ENCODE measurements around the gene ZNF532. TPM values are rescaled to one million over a fixed set of nuclear protein-coding genes. Genes with fewer than 3 reads are reported as not detected.
"Not testable (repeated sequence)": the region's sequence is repeated elsewhere in the genome, so short reads cannot be mapped to it uniquely, and the experiment has no call there.

ZNF532 gene
- polyA plus RNA-seq, 1 donor (not counting 4 experiments of a cell fraction or from before 2014, with no cell fraction given): 31.5 TPM

- Histone ChIP-seq H3K4me1 (ENCODE audit: control insufficient read depth, extremely low read depth, insufficient read depth, low read length) (no peaks in the 10 kb centered on the region), H3K4me2 (ENCODE audit: control insufficient read depth, extremely low read depth, insufficient read depth, low read depth, low read length) (no peak overlapping the region), H3K9me1 (ENCODE audit: control insufficient read depth, extremely low read depth, insufficient read depth, low read length) (no peaks in the 10 kb centered on the region), H4K20me1 (ENCODE audit: control insufficient read depth, extremely low read depth, insufficient read depth, low read length) (no peaks in the 10 kb centered on the region), H3K27ac (ENCODE audit: control insufficient read depth, insufficient read depth, low read length) (no peak overlapping the region), H3K9ac (ENCODE audit: control insufficient read depth, extremely low read depth, insufficient read depth, low read length) (no peak overlapping the region), H3K79me2 (ENCODE audit: control insufficient read depth, insufficient read depth, low read length) (no peaks in the 10 kb centered on the region), H3K9me3 (ENCODE audit: control insufficient read depth, low read depth, low read length) (no peaks in the 10 kb centered on the region), H3K36me3 (ENCODE audit: control insufficient read depth in 2 of 2, extremely low read depth in 1 of 2, insufficient read depth in 2 of 2, low read length in 2 of 2) (peaks cover 15 to 17% of the 10 kb centered on the region in 2 experiments), H3K4me3 (ENCODE audit: control insufficient read depth in 2 of 3, extremely low read depth in 1 of 3, insufficient read depth in 2 of 3, low read depth in 1 of 3, low read length in 3 of 3) (no peak overlapping the region), H3K27me3 (ENCODE audit: control insufficient read depth, extremely low read depth, insufficient read depth, low read length) (no peaks in the 10 kb centered on the region), H2AFZ (ENCODE audit: control insufficient read depth, low read length) (no peak overlapping the region)
- FAIRE-seq (no peak), DNase-seq (ENCODE audit: low read depth, low spot score) (no peak)
- TF ChIP-seq, protein P1, sequence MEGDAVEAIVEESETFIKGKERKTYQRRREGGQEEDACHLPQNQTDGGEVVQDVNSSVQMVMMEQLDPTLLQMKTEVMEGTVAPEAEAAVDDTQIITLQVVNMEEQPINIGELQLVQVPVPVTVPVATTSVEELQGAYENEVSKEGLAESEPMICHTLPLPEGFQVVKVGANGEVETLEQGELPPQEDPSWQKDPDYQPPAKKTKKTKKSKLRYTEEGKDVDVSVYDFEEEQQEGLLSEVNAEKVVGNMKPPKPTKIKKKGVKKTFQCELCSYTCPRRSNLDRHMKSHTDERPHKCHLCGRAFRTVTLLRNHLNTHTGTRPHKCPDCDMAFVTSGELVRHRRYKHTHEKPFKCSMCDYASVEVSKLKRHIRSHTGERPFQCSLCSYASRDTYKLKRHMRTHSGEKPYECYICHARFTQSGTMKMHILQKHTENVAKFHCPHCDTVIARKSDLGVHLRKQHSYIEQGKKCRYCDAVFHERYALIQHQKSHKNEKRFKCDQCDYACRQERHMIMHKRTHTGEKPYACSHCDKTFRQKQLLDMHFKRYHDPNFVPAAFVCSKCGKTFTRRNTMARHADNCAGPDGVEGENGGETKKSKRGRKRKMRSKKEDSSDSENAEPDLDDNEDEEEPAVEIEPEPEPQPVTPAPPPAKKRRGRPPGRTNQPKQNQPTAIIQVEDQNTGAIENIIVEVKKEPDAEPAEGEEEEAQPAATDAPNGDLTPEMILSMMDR (optimal IDR thresholded peaks at IDR 0.05 in 1 of 3, IDR thresholded peaks at IDR 0.05 in 1 of 3, conservative IDR thresholded peaks at IDR 0.05 in 1 of 3; ENCODE audit: extremely low read depth in 1 of 3, insufficient read depth in 2 of 3, low read length in 3 of 3): no peak
- no peak for TF ChIP-seq EZH2 (IDR thresholded peaks at IDR 0.05; ENCODE audit: low read length)
- dilution Hi-C loops (cut with MboI; ENCODE audit: extremely low pct_ligation_motif_present, low sequenced_read_pairs): no loop called here
Measured at GRCh38 chr18:58915006-58915799, 50.5 kb downstream of the ZNF532 start.

DNA sequence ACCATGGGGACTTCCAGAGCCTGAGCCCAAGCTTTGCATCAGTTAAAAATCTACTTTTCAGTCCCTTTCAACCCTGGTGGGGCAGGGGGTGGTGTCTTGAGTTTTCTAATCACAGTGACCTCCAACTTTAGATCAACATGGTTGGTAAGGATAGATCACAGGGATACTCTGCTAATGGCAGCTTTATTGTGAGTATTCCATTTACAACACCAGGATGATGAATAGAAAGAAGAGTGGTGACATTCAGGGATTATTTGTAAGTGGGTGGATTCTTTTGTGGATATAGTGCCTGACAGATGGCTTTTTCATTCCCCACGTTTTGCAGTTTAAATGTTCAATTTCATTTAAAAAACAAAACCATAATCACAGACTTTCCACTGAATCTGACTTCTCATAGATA is 51.3 kb downstream of the ZNF532 start:
- H3K27me3 ChIP-seq (ENCODE audit: control insufficient read depth, extremely low read depth, insufficient read depth, low read length): no peaks in the 10 kb centered on the region
- peaks cover 13 to 15% of the 10 kb centered on the region in 2 experiments for H3K36me3 ChIP-seq (ENCODE audit: control insufficient read depth in 2 of 2, extremely low read depth in 1 of 2, insufficient read depth in 2 of 2, low read length in 2 of 2)
- no peak overlapping the region for H3K4me3 ChIP-seq (ENCODE audit: control insufficient read depth in 2 of 3, extremely low read depth in 1 of 3, insufficient read depth in 2 of 3, low read depth in 1 of 3, low read length in 3 of 3)
- H3K27ac ChIP-seq (ENCODE audit: control insufficient read depth, insufficient read depth, low read length): no peak overlapping the region
- no peaks in the 10 kb centered on the region for H3K79me2 ChIP-seq (ENCODE audit: control insufficient read depth, insufficient read depth, low read length)
- no peak for TF ChIP-seq EZH2 (IDR thresholded peaks at IDR 0.05; ENCODE audit: low read length)
- TF ChIP-seq, protein P1 (optimal IDR thresholded peaks at IDR 0.05 in 1 of 3, IDR thresholded peaks at IDR 0.05 in 1 of 3, conservative IDR thresholded peaks at IDR 0.05 in 1 of 3; ENCODE audit: extremely low read depth in 1 of 3, insufficient read depth in 2 of 3, low read length in 3 of 3): no peak
- DNase-seq (ENCODE audit: low read depth, low spot score) (no peak), FAIRE-seq (no peak)
- H2AFZ ChIP-seq (ENCODE audit: control insufficient read depth, low read length): no peak overlapping the region
- H3K9me1 ChIP-seq (ENCODE audit: control insufficient read depth, extremely low read depth, insufficient read depth, low read length): no peaks in the 10 kb centered on the region
- no peak overlapping the region for H3K9ac ChIP-seq (ENCODE audit: control insufficient read depth, extremely low read depth, insufficient read depth, low read length)
- H3K4me1 ChIP-seq (ENCODE audit: control insufficient read depth, extremely low read depth, insufficient read depth, low read length): no peaks in the 10 kb centered on the region
- no peaks in the 10 kb centered on the region for H3K9me3 ChIP-seq (ENCODE audit: control insufficient read depth, low read depth, low read length)
- dilution Hi-C loops (cut with MboI; ENCODE audit: extremely low pct_ligation_motif_present, low sequenced_read_pairs): no loop called here
- no peaks in the 10 kb centered on the region for H4K20me1 ChIP-seq (ENCODE audit: control insufficient read depth, extremely low read depth, insufficient read depth, low read length)
- no peak overlapping the region for H3K4me2 ChIP-seq (ENCODE audit: control insufficient read depth, extremely low read depth, insufficient read depth, low read depth, low read length)

DNA sequence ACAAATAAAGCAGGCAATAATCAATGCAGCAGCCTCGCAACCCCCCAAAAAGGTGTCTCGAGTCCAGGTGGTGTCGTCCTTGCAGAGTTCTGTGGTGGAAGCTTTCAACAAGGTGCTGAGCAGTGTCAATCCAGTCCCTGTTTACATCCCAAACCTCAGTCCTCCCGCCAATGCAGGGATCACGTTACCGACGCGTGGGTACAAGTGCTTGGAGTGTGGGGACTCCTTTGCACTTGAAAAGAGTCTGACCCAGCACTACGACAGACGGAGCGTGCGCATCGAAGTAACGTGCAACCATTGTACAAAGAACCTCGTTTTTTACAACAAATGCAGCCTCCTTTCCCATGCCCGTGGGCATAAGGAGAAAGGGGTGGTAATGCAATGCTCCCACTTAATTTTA is 55.3 kb downstream of the ZNF532 start:
- H4K20me1 ChIP-seq (ENCODE audit: control insufficient read depth, extremely low read depth, insufficient read depth, low read length): not testable (repeated sequence)

More for the DNA sequence above, 55.3 kb downstream of the ZNF532 start:
- H3K9me1 ChIP-seq (ENCODE audit: control insufficient read depth, extremely low read depth, insufficient read depth, low read length); H3K9ac ChIP-seq (ENCODE audit: control insufficient read depth, extremely low read depth, insufficient read depth, low read length); H2AFZ ChIP-seq (ENCODE audit: control insufficient read depth, low read length); dilution Hi-C loops (cut with MboI; ENCODE audit: extremely low pct_ligation_motif_present, low sequenced_read_pairs); H3K9me3 ChIP-seq (ENCODE audit: control insufficient read depth, low read depth, low read length); H3K79me2 ChIP-seq (ENCODE audit: control insufficient read depth, insufficient read depth, low read length); DNase-seq (ENCODE audit: low read depth, low spot score); H3K27me3 ChIP-seq (ENCODE audit: control insufficient read depth, extremely low read depth, insufficient read depth, low read length); H3K4me1 ChIP-seq (ENCODE audit: control insufficient read depth, extremely low read depth, insufficient read depth, low read length); H3K4me2 ChIP-seq (ENCODE audit: control insufficient read depth, extremely low read depth, insufficient read depth, low read depth, low read length); H3K27ac ChIP-seq (ENCODE audit: control insufficient read depth, insufficient read depth, low read length); H3K4me3 ChIP-seq (ENCODE audit: control insufficient read depth in 2 of 3, extremely low read depth in 1 of 3, insufficient read depth in 2 of 3, low read depth in 1 of 3, low read length in 3 of 3); FAIRE-seq: not testable (repeated sequence)
- peaks cover 13 to 19% of the 10 kb centered on the region in 2 experiments for H3K36me3 ChIP-seq (ENCODE audit: control insufficient read depth in 2 of 2, extremely low read depth in 1 of 2, insufficient read depth in 2 of 2, low read length in 2 of 2)

Data from keratinocyte (primary cell).